NCI-H226 (cell line): Measurements from ENCODE around the gene MTO1.
"Not testable (repeated sequence)": the region's sequence is repeated elsewhere in the genome, so short reads cannot be mapped to it uniquely, and the experiment has no call there.

Source experiments
- DNase-seq: peaks from one replicate; pipeline ENCODE4 v3.0.0-alpha.2; 2015

The MTO1 gene

GRCh38 chr6:73534628-73535027 is 73.1 kb downstream of the MTO1 start:
- no peak for DNase-seq

DNA sequence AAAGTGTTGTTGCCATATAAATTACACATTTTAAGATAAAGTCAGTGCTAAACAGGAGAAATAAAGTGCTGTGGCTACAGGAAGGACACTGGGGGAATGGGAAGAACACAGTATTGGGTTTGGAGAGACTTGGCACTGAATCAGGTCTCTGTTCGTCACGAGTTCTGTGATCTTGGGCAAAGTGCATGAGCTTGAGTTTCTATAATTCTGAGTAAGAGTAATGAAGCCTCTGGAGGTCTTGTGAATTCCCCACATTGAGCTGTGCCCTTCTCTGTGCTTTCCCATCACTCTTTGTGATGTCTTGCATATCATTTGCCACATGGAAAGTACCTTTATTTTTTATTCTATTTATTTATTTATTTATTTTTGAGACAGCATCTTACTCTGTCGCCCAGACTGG is 76.1 kb downstream of the MTO1 start:
- no peak for DNase-seq

GRCh38 chr6:73538116-73538779 is 76.7 kb downstream of the MTO1 start:
- no peak for DNase-seq

DNA sequence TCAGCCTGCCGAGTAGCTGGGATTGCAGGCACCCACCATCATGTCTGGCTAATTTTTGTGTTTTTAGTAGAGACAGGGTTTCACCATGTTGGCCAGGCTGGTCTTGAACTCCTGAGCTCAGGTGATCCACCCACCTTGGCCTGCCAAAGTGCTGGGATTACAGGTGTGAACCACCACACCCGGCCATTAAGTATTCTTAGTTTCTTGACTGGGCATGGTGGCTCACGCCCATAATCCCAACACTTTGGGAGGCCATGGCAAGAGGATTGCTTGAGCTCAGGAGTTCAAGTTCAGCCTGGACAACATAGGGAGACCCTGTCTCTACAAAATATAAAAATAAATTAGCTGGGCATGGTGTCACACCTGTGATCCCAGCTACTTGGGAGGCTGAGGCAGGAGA is 80.9 kb downstream of the MTO1 start:
- not testable (repeated sequence) for DNase-seq

DNA sequence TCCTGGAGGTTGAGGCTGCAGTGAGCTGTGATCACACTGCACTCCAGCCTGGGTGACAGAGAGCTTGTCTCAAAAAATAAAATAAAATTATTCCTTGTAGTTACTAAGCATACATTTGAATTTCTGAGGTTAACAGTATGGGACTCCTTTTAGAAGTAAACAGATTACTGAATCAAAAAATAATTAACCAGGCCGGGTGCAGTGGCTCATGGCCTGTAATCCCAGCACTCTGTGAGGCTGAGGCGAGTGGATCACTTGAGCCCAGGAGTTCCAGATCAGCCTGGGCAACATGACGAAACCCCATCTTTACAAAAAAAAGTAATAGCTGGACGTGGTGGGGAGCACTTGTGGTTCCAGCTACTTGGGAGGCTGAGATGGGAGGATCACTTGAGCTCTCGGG is 81.4 kb downstream of the MTO1 start:
- DNase-seq, result no peak

DNA sequence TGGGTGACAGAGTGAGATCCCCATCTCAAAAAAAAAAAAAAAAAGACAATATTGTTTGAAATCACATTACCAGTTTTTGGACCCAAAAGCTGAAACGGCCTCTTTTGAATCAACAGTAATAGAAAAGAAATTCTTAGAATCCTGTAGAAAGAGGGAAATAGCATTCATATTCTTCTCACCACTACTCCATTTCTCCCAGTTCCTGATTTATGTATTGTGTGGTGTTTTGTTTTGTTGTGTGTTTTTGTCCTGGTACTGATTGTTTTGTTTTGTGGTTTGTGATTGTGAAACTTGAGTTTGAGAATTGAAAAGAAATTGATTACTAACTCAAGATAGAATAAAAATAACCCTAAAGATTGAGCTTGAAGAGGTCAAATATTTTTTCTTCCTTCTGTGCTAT is 85.5 kb downstream of the MTO1 start:
- no peak for DNase-seq

DNA sequence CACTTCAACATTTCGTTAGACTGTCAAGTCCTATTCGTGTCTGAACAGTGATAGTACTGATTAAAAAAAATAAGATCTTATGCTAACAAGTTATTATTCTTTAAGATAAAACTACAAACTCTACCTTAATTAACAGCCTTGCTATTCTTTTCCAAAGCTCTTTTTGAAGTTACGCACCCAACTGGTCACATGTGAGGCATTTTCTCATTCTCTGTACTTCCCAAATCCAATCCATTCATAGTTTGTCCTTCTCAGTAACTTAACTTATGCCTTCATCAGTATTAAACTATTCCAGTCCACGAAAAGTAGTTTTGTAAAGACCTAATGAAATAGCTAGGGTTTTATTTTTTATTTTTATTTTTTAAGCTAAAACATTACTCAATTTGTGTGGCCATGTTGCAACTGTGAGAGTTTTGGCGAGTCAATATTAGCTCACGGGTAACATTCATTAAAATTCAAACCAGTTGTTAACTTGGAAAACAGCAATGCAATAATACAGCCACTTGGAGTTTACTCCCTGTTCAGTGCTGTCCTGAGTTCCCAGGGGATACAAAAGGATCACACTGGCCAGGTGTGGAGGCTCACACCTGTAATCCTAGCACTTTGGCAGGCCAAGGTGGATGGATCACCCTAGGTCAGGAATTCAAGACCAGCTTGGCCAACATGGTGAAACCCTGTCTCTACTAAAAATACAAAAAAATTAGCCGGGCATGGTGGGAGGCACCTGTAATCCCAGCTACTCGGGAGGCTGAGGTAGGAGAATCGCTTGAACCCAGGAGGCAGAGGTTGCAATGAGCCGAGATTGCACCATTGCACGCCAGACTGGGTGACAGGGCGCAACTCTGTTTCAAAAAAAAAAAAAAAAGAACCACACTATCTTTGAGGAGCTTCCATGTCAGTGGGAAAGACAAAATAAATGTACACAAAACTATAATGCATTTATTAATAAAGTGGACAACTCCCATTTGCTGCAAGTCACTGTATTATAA is 87.2 kb downstream of the MTO1 start:
- no peak for DNase-seq

DNA sequence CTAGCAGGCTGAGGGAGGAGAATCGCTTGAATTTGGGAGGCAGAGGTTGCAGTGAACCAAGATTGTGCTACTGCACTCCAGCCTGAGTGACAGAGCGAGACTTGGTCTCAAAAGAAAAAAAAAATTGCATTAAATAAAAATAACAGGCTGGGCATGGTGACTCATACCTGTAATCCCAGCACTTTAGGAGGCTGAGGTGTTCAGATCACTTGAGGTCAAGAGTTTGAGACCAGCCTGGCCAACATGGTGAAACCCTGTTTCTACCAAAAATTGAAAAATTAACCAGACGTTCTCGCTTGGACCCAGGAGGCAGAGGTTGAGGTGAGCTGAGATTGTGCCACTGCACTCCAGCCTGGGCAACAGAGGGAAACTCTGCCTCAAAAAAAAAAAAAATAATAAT is 89.6 kb downstream of the MTO1 start:
- DNase-seq, result not testable (repeated sequence)

GRCh38 chr6:73555380-73555949 is 93.9 kb downstream of the MTO1 start:
- DNase-seq, result not testable (repeated sequence)

DNA sequence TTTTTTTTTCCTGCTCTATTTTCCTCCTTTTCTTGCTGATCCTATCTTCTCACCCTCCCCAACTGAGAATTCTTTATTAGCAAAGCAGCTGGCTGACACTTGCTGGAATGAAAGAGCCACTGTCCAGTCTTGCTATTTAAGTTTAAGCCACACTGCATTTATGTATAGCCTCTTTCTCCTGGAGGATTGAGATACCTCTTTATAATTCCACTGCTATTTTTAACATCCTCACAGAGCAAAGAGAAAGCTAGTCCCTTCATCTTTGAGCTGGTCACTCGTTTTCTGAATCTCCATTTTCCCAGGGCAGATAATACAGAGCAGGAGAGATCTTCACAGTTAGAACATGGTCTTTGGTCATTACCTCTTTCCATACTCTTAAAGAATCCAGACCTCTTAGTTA is 95.3 kb downstream of the MTO1 start:
- DNase-seq, result no peak
